ENCODE measurements around the gene MBNL1.
A peak's percentile ranks its signal among the peaks of the same experiment; 100 is the strongest.

Gene MBNL1

GRCh38 chr3:152253514-152253913, 15.2 kb upstream of the MBNL1 start:
- DNase-seq (ENCODE audit: low read depth) = no peak

- no peak for DNase-seq (ENCODE audit: low read depth)
These were observed 14.7 kb upstream of the MBNL1 start for GRCh38 chr3:152254041-152254440.

GRCh38 chr3:152255290-152255689, 13.4 kb upstream of the MBNL1 start:
- DNase-seq (ENCODE audit: low read depth) = no peak

- no peak for DNase-seq (ENCODE audit: low read depth)
These were observed 11.7 kb upstream of the MBNL1 start for GRCh38 chr3:152256851-152257562.

- no peak for DNase-seq (ENCODE audit: low read depth)
These were observed 11.1 kb upstream of the MBNL1 start for GRCh38 chr3:152257563-152258035.

GRCh38 chr3:152258448-152259393, 10.0 kb upstream of the MBNL1 start:
- DNase-seq (ENCODE audit: low read depth) = peak; percentile 37

- DNase-seq (ENCODE audit: low read depth) = no peak
These were observed 9.3 kb upstream of the MBNL1 start for GRCh38 chr3:152259468-152259867.

GRCh38 chr3:152260026-152260425, 8.7 kb upstream of the MBNL1 start:
- no peak for DNase-seq (ENCODE audit: low read depth)

GRCh38 chr3:152260529-152260928, 8.2 kb upstream of the MBNL1 start:
- DNase-seq (ENCODE audit: low read depth) = no peak

GRCh38 chr3:152261329-152261728, 7.4 kb upstream of the MBNL1 start:
- DNase-seq (ENCODE audit: low read depth) = no peak

- DNase-seq (ENCODE audit: low read depth) = no peak
These were observed 5.0 kb upstream of the MBNL1 start for GRCh38 chr3:152263711-152264110.

- no peak for DNase-seq (ENCODE audit: low read depth)
These were observed 4.4 kb upstream of the MBNL1 start for GRCh38 chr3:152264378-152264777.

GRCh38 chr3:152266221-152266995, 2.3 kb upstream of the MBNL1 start:
- no peak for DNase-seq (ENCODE audit: low read depth)

GRCh38 chr3:152267831-152268554, 736 bp upstream of the MBNL1 start:
- no peak for DNase-seq (ENCODE audit: low read depth)

GRCh38 chr3:152269056-152269830, 514 bp downstream of the MBNL1 start:
- DNase-seq (ENCODE audit: low read depth) = no peak

GRCh38 chr3:152269831-152270734, 1.4 kb downstream of the MBNL1 start:
- no peak for DNase-seq (ENCODE audit: low read depth)

GRCh38 chr3:152270937-152271336, 2.2 kb downstream of the MBNL1 start:
- DNase-seq (ENCODE audit: low read depth) = no peak

GRCh38 chr3:152271501-152272236, 2.9 kb downstream of the MBNL1 start:
- DNase-seq (ENCODE audit: low read depth) = no peak

- DNase-seq (ENCODE audit: low read depth) = no peak
These were observed 4.1 kb downstream of the MBNL1 start for GRCh38 chr3:152272771-152273242.

All from activated gamma-delta T cell treated with anti-CD3 and anti-CD28 coated beads, Interleukin-2, amount 50 U/mL, for 16 hours (primary cell).